Measurements from ENCODE around the gene OMA1. TPM values are rescaled to one million over a fixed set of nuclear protein-coding genes. Genes with fewer than 3 reads are reported as not detected.

OMA1 gene
- total RNA-seq, 1 experiment from 2014 or later = 27.9 TPM

GRCh38 chr1:58513956-58514355, 32.6 kb downstream of the OMA1 start:
- Histone ChIP-seq H3K4me1 (replicated peaks; ENCODE audit: insufficient read depth) (no peaks in the 10 kb centered on the region), H3K27me3 (ENCODE audit: insufficient read depth, low read depth) (no peaks in the 10 kb centered on the region), H3F3A (ENCODE audit: insufficient read depth, low read depth) (no peaks in the 10 kb centered on the region), H3K27ac (no peak overlapping the region), H3K9me3 (ENCODE audit: insufficient read depth, low read depth) (no peaks in the 10 kb centered on the region), H3K79me2 (ENCODE audit: low read depth) (no peaks in the 10 kb centered on the region), H3K4me3 (no peak overlapping the region), H2AFZ (no peak overlapping the region), H3K4me2 (no peak overlapping the region), H4K20me1 (ENCODE audit: insufficient read depth) (no peaks in the 10 kb centered on the region), H3K36me3 (ENCODE audit: low read depth) (no peaks in the 10 kb centered on the region), H3K9me2 (ENCODE audit: insufficient read depth) (no peaks in the 10 kb centered on the region)
- POLR2A ChIA-PET (ENCODE audit: unreplicated experiment) = no interaction called here
- TF ChIP-seq, protein P1, sequence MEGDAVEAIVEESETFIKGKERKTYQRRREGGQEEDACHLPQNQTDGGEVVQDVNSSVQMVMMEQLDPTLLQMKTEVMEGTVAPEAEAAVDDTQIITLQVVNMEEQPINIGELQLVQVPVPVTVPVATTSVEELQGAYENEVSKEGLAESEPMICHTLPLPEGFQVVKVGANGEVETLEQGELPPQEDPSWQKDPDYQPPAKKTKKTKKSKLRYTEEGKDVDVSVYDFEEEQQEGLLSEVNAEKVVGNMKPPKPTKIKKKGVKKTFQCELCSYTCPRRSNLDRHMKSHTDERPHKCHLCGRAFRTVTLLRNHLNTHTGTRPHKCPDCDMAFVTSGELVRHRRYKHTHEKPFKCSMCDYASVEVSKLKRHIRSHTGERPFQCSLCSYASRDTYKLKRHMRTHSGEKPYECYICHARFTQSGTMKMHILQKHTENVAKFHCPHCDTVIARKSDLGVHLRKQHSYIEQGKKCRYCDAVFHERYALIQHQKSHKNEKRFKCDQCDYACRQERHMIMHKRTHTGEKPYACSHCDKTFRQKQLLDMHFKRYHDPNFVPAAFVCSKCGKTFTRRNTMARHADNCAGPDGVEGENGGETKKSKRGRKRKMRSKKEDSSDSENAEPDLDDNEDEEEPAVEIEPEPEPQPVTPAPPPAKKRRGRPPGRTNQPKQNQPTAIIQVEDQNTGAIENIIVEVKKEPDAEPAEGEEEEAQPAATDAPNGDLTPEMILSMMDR (conservative IDR thresholded peaks at IDR 0.05) = no peak
- no peak for TF ChIP-seq EZH2 (IDR thresholded peaks at IDR 0.05; ENCODE audit: low read depth)
- CTCF ChIA-PET = interaction anchor here (0.5 to 0.7 kb wide), 2 partner anchors 22 to 138 kb away, joined by 3 read pairs; no protein-coding TSS in a partner anchor
- intact Hi-C loops (cut with micrococcal nuclease; ENCODE audit: unreplicated experiment) = loop anchor here (10.0 kb wide), 1 partner anchor 271 kb away; the partner anchor contains the start of gene JUN
- no peak for DNase-seq
- no TSS peak for BruUV-seq (replicated peaks)

- Histone ChIP-seq H3K36me3 (ENCODE audit: low read depth) (no peaks in the 10 kb centered on the region), H3K9me3 (ENCODE audit: insufficient read depth, low read depth) (no peaks in the 10 kb centered on the region), H3K27me3 (ENCODE audit: insufficient read depth, low read depth) (no peaks in the 10 kb centered on the region), H4K20me1 (ENCODE audit: insufficient read depth) (no peaks in the 10 kb centered on the region), H3K27ac (no peak overlapping the region), H2AFZ (no peak overlapping the region), H3F3A (ENCODE audit: insufficient read depth, low read depth) (no peaks in the 10 kb centered on the region), H3K4me1 (replicated peaks; ENCODE audit: insufficient read depth) (no peaks in the 10 kb centered on the region), H3K4me2 (no peak overlapping the region), H3K79me2 (ENCODE audit: low read depth) (no peaks in the 10 kb centered on the region), H3K4me3 (no peak overlapping the region), H3K9me2 (ENCODE audit: insufficient read depth) (no peaks in the 10 kb centered on the region)
- DNase-seq = no peak
- ChIA-PET CTCF (no interaction called here), POLR2A (ENCODE audit: unreplicated experiment) (no interaction called here)
- TF ChIP-seq EZH2 (IDR thresholded peaks at IDR 0.05; ENCODE audit: low read depth) = no peak
- TF ChIP-seq, protein P1 (conservative IDR thresholded peaks at IDR 0.05) = no peak
- intact Hi-C loops (cut with micrococcal nuclease; ENCODE audit: unreplicated experiment) = no loop called here
- no TSS peak for BruUV-seq (replicated peaks)
These were observed 37.9 kb downstream of the OMA1 start for GRCh38 chr1:58508629-58509028.

- ChIA-PET CTCF (no interaction called here), POLR2A (ENCODE audit: unreplicated experiment) (no interaction called here)
- H3K36me3 ChIP-seq (ENCODE audit: low read depth) = 0 out of 2 replicates have a peak, but pooled peaks cover 4% of the 10 kb centered on the region
- H3F3A ChIP-seq (ENCODE audit: insufficient read depth, low read depth) = no peaks in the 10 kb centered on the region
- no peak for DNase-seq
- no peak overlapping the region for H3K4me3 ChIP-seq
- no peaks in the 10 kb centered on the region for H4K20me1 ChIP-seq (ENCODE audit: insufficient read depth)
- no peaks in the 10 kb centered on the region for H3K27me3 ChIP-seq (ENCODE audit: insufficient read depth, low read depth)
- H3K79me2 ChIP-seq (ENCODE audit: low read depth) = no peaks in the 10 kb centered on the region
- intact Hi-C loops (cut with micrococcal nuclease; ENCODE audit: unreplicated experiment) = no loop called here
- H3K4me2 ChIP-seq = no peak overlapping the region
- no peak overlapping the region for H2AFZ ChIP-seq
- no peaks in the 10 kb centered on the region for H3K4me1 ChIP-seq (replicated peaks; ENCODE audit: insufficient read depth)
- no peaks in the 10 kb centered on the region for H3K9me2 ChIP-seq (ENCODE audit: insufficient read depth)
- no peak for TF ChIP-seq EZH2 (IDR thresholded peaks at IDR 0.05; ENCODE audit: low read depth)
- TF ChIP-seq, protein P1 (conservative IDR thresholded peaks at IDR 0.05) = no peak
- BruUV-seq (replicated peaks) = no TSS peak
- H3K27ac ChIP-seq = no peak overlapping the region
- H3K9me3 ChIP-seq (ENCODE audit: insufficient read depth, low read depth) = no peaks in the 10 kb centered on the region
These were observed 41.2 kb downstream of the OMA1 start for GRCh38 chr1:58505286-58505685.

All from PC-9 (cell line).